EH (cell line): Measurements from ENCODE around the gene CNTRL.

Experiments used
- DNase-seq: peaks from one replicate; pipeline ENCODE4 v3.0.0-alpha.2; 2015; ENCODE audit warnings: low read depth

The CNTRL gene

GRCh38 chr9:121201738-121202533 is 127.2 kb downstream of the CNTRL start, which contains the start of gene RAB14:
Gene RAB14 (minus strand): TSS chr9:121201869. CDS start chr9:121193412, 8,457 bp downstream.
- peak; percentile 99 for DNase-seq

GRCh38 chr9:121204121-121204520 is 129.4 kb downstream of the CNTRL start:
- no peak for DNase-seq

GRCh38 chr9:121204611-121205010 is 129.9 kb downstream of the CNTRL start:
- DNase-seq: no peak

GRCh38 chr9:121206516-121207370 is 132.0 kb downstream of the CNTRL start:
- DNase-seq: peak; percentile 62

- DNase-seq: no peak
These were observed 132.7 kb downstream of the CNTRL start for GRCh38 chr9:121207371-121207940.

- no peak for DNase-seq
These were observed 135.8 kb downstream of the CNTRL start for GRCh38 chr9:121210536-121210935.

- DNase-seq: peak; percentile 89
These were observed 138.5 kb downstream of the CNTRL start for GRCh38 chr9:121213136-121213806.

- no peak for DNase-seq
These were observed 139.2 kb downstream of the CNTRL start for GRCh38 chr9:121214005-121214404.

GRCh38 chr9:121216271-121216805 is 141.6 kb downstream of the CNTRL start:
- no peak for DNase-seq

- DNase-seq: peak; percentile 44
These were observed 143.0 kb downstream of the CNTRL start for GRCh38 chr9:121217609-121218292.

- no peak for DNase-seq
These were observed 143.7 kb downstream of the CNTRL start for GRCh38 chr9:121218357-121219027.

- no peak for DNase-seq
These were observed 144.8 kb downstream of the CNTRL start for GRCh38 chr9:121219530-121219929.

GRCh38 chr9:121220996-121221663 is 146.4 kb downstream of the CNTRL start:
- no peak for DNase-seq

GRCh38 chr9:121221664-121222055 is 146.9 kb downstream of the CNTRL start:
- no peak for DNase-seq

GRCh38 chr9:121222524-121223171 is 147.9 kb downstream of the CNTRL start:
- peak; percentile 67 for DNase-seq

GRCh38 chr9:121225240-121225639 is 150.5 kb downstream of the CNTRL start:
- no peak for DNase-seq

GRCh38 chr9:121226175-121226574 is 151.4 kb downstream of the CNTRL start:
- peak; percentile 63 for DNase-seq
